GM12892 (cell line): ENCODE results near the gene PAFAH2.

Source experiments
- POLR2A ChIP-seq: IDR thresholded peaks from 2 replicates; pipeline ENCODE4 v1.6.1; 2011; ENCODE audit warnings: low read depth, low read length, control low read depth
- POLR2AphosphoS5 ChIP-seq: IDR thresholded peaks from 2 replicates; pipeline ENCODE4 v1.6.1; 2011; ENCODE audit warnings: low read depth, low read length, control low read depth
- TAF1 ChIP-seq: IDR thresholded peaks from 2 replicates; pipeline ENCODE4 v1.6.1; 2011; ENCODE audit warnings: low read depth, mild to moderate bottlenecking, control low read depth, low read length, borderline replicate concordance

DNA sequence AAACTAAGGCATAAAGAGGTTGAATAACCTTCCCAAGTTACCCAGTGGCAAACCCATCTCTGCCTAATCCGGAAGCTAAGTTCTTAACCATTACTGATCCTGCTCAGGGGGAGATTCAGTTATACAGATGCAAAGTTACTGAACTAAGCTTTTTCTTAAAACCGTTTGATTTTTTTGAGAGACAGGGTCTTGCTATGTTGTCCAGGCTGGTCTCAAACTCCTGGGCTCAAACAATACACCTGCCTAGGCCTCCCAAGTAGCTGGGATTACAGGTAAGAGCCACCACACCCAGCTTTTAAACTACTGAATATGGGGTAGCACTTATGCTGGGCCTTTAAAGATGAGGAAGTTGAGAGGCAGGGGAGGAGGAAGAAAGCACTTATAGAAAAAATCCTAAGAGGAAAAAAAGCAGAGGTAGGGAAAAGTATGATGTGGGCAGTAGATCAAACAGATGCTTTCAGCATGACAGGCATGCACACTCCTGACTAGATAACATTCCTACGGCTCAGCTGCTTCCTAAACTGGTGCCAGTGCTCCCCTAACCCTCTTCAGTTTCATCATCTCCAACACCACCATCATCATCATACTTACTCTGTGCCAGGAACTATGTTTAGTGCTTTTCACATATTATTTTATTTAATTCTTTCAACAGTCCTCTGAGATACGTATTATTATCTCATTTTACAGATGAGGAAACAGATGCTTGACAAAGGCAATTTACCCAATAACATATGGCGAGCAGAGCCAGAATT, 5.8 kb downstream of the PAFAH2 start:
- TF ChIP-seq POLR2A (no peak), POLR2AphosphoS5 (no peak), TAF1 (no peak)
